ENCODE results near the gene IL17F. TPM values are rescaled to one million over a fixed set of nuclear protein-coding genes. Genes with fewer than 3 reads are reported as not detected.

Gene IL17F
- polyA plus RNA-seq, 3 donors: not detected

DNA sequence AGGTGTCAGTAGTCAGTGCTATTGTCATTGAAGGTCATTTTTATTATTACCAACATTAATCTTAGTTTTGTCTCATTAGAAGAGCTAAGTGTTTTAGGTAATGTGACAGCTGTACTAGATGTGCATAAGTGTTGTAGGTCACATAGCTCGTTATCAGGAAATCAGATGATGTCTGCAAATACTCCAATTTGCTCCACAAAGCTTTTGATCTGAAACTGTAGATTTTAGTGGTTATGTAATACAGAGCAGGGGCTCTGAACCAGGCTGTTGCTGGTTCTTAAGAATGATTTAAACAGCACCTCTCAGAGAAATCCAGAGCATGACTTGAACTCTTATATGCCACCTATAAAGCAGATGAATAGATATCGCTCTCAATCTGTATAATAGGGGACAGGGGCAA, 2.5 kb downstream of the IL17F start:
- H3K27ac Mint-ChIP-seq: no peak overlapping the region

GRCh38 chr6:52233975-52234823, 10.1 kb downstream of the IL17F start:
- intact Hi-C loops (cut with micrococcal nuclease): no loop called here

More for the DNA sequence above, 2.5 kb downstream of the IL17F start:
- Histone ChIP-seq H3K27ac (ENCODE audit: low read depth in 1 of 2, low read length in 2 of 2) (no peak overlapping the region), H3K4me1 (ENCODE audit: control insufficient read depth in 1 of 2, insufficient read depth in 2 of 2, low read length in 2 of 2) (no peaks in the 10 kb centered on the region), H3K9ac (ENCODE audit: insufficient read depth, low read length, poor library complexity, severe bottlenecking) (no peak overlapping the region), H3K9me3 (replicated peaks in 1 of 2; ENCODE audit: control insufficient read depth in 1 of 2, insufficient read depth in 1 of 2, low read length in 2 of 2) (no peaks in the 10 kb centered on the region), H3K4me3 (replicated peaks in 1 of 3; ENCODE audit: low read depth in 2 of 3, low read length in 3 of 3) (no peak overlapping the region), H3K36me3 (replicated peaks in 1 of 2; ENCODE audit: control insufficient read depth in 1 of 2, insufficient read depth in 2 of 2, low read length in 2 of 2) (no peaks in the 10 kb centered on the region), H3K27me3 (ENCODE audit: control insufficient read depth in 2 of 2, insufficient read depth in 2 of 2, low read length in 2 of 2) (no peaks in the 10 kb centered on the region), H3K4me2 (replicated peaks; ENCODE audit: extremely low read depth, low read length, poor library complexity, severe bottlenecking) (no peak overlapping the region), H3K79me2 (ENCODE audit: insufficient read depth, low read length) (no peaks in the 10 kb centered on the region), H2AFZ (ENCODE audit: insufficient read depth, low read depth, low read length, poor library complexity, severe bottlenecking) (no peak overlapping the region), H4K20me1 (ENCODE audit: insufficient read depth, low read length) (no peaks in the 10 kb centered on the region)
- DNase-seq: no peak
- H3K4me3 Mint-ChIP-seq: no peak overlapping the region
- H3K27me3 Mint-ChIP-seq (ENCODE audit: low read depth in 3 of 3): peaks cover 0 to 3% (median 0%) of the 10 kb centered on the region in 3 donors
- no peaks in the 10 kb centered on the region for H3K36me3 Mint-ChIP-seq
- WGBS (ENCODE audit: insufficient coverage): no CpG with 5 or more reads among the region's 2 CpGs
- H3K4me1 Mint-ChIP-seq: no peaks in the 10 kb centered on the region
- TF ChIP-seq CTCF (IDR thresholded peaks at IDR 0.05): no peak
- intact Hi-C loops (cut with micrococcal nuclease): no loop called here
- no peaks in the 10 kb centered on the region for H3K9me3 Mint-ChIP-seq

More at GRCh38 chr6:52233975-52234823, 10.1 kb downstream of the IL17F start:
- Mint-ChIP-seq H3K27ac (no peak overlapping the region), H3K4me1 (peaks cover 7% of the 10 kb centered on the region), H3K9me3 (no peaks in the 10 kb centered on the region), H3K4me3 (no peak overlapping the region), H3K27me3 (ENCODE audit: low read depth in 3 of 3) (peaks cover 0 to 5% (median 2%) of the 10 kb centered on the region in 3 donors), H3K36me3 (no peaks in the 10 kb centered on the region)
- TF ChIP-seq CTCF (IDR thresholded peaks at IDR 0.05): no peak
- Histone ChIP-seq H3K9me3 (replicated peaks in 1 of 2; ENCODE audit: control insufficient read depth in 1 of 2, insufficient read depth in 1 of 2, low read length in 2 of 2) (no peaks in the 10 kb centered on the region), H3K79me2 (ENCODE audit: insufficient read depth, low read length) (no peaks in the 10 kb centered on the region), H4K20me1 (ENCODE audit: insufficient read depth, low read length) (no peaks in the 10 kb centered on the region), H3K4me1 (ENCODE audit: control insufficient read depth in 1 of 2, insufficient read depth in 2 of 2, low read length in 2 of 2) (no peaks in the 10 kb centered on the region), H3K4me2 (replicated peaks; ENCODE audit: extremely low read depth, low read length, poor library complexity, severe bottlenecking) (no peak overlapping the region), H2AFZ (ENCODE audit: insufficient read depth, low read depth, low read length, poor library complexity, severe bottlenecking) (no peak overlapping the region), H3K9ac (ENCODE audit: insufficient read depth, low read length, poor library complexity, severe bottlenecking) (no peak overlapping the region), H3K27me3 (ENCODE audit: control insufficient read depth in 2 of 2, insufficient read depth in 2 of 2, low read length in 2 of 2) (no peaks in the 10 kb centered on the region), H3K36me3 (replicated peaks in 1 of 2; ENCODE audit: control insufficient read depth in 1 of 2, insufficient read depth in 2 of 2, low read length in 2 of 2) (no peaks in the 10 kb centered on the region), H3K27ac (ENCODE audit: low read depth in 1 of 2, low read length in 2 of 2) (no peak overlapping the region), H3K4me3 (replicated peaks in 1 of 3; ENCODE audit: low read depth in 2 of 3, low read length in 3 of 3) (no peak overlapping the region)
- no peak for DNase-seq
- 50% methylated on average over 9 of the region's 15 CpGs for WGBS (ENCODE audit: insufficient coverage)
